Fibroblast of pulmonary artery (primary cell): ENCODE results near the gene CFAP251.

Source experiments
- DNase-seq: peaks from one replicate; pipeline ENCODE4 v3.0.0-alpha.2; 2010; ENCODE audit warnings: low read depth
- H3K4me3 ChIP-seq: replicated peaks from 2 replicates; pipeline ENCODE4 v1.5.1; 2011; ENCODE audit warnings: low read depth, mild to moderate bottlenecking, control low read depth, low read length, moderate library complexity
- CTCF ChIP-seq: IDR thresholded peaks from 2 replicates; pipeline ENCODE4 v1.5.1; 2011; ENCODE audit warnings: mild to moderate bottlenecking, control low read depth, low read length, inconsistent platforms; ENCODE audit errors: missing control alignments

The CFAP251 gene

GRCh38 chr12:121934309-121934664 lies 15.9 kb downstream of the CFAP251 start:
- DNase-seq, result no peak
- H3K4me3 ChIP-seq, result no peak overlapping the region
- TF ChIP-seq CTCF, result no peak

- TF ChIP-seq CTCF, result no peak
- DNase-seq, result no peak
- H3K4me3 ChIP-seq, result no peak overlapping the region
Observed at GRCh38 chr12:121937654-121938053, 19.3 kb downstream of the CFAP251 start.

- no peak overlapping the region for H3K4me3 ChIP-seq
- no peak for TF ChIP-seq CTCF
- no peak for DNase-seq
Observed at GRCh38 chr12:121939186-121939585, 20.8 kb downstream of the CFAP251 start.

- DNase-seq, result no peak
- TF ChIP-seq CTCF, result no peak
Observed at GRCh38 chr12:121939992-121940766, 21.8 kb downstream of the CFAP251 start.

GRCh38 chr12:121942145-121942718 lies 23.8 kb downstream of the CFAP251 start:
- no peak overlapping the region for H3K4me3 ChIP-seq
- TF ChIP-seq CTCF, result no peak
- DNase-seq, result peak; percentile 70

More at GRCh38 chr12:121939992-121940766, 21.8 kb downstream of the CFAP251 start:
- no peak overlapping the region for H3K4me3 ChIP-seq

- no peak for TF ChIP-seq CTCF
- no peak for DNase-seq
- no peak overlapping the region for H3K4me3 ChIP-seq
Observed at GRCh38 chr12:121943926-121944325, 25.5 kb downstream of the CFAP251 start.
